Rectal smooth muscle tissue (tissue), 1 donor: ENCODE results near the gene LRCOL1.

ENCODE experiments used
- H3K27ac ChIP-seq: one replicate; pipeline ENCODE4 v1.7.0; 2013; ENCODE audit warnings: low read depth, low read length, inconsistent platforms
- H3K27me3 ChIP-seq: one replicate; pipeline ENCODE4 v1.7.0; 2013; ENCODE audit warnings: low read length; ENCODE audit not compliant: control insufficient read depth, insufficient read depth
- H3K36me3 ChIP-seq: one replicate; pipeline ENCODE4 v1.7.0; 2013; ENCODE audit warnings: low read length; ENCODE audit not compliant: control insufficient read depth, insufficient read depth
- H3K4me1 ChIP-seq: one replicate; pipeline ENCODE4 v1.7.0; 2013; ENCODE audit warnings: low read length; ENCODE audit not compliant: control insufficient read depth, insufficient read depth
- H3K4me3 ChIP-seq: one replicate; pipeline ENCODE4 v1.7.0; 2013; ENCODE audit warnings: low read length
- H3K9ac ChIP-seq: one replicate; pipeline ENCODE4 v1.7.0; 2013; ENCODE audit warnings: low read length

The LRCOL1 gene

DNA sequence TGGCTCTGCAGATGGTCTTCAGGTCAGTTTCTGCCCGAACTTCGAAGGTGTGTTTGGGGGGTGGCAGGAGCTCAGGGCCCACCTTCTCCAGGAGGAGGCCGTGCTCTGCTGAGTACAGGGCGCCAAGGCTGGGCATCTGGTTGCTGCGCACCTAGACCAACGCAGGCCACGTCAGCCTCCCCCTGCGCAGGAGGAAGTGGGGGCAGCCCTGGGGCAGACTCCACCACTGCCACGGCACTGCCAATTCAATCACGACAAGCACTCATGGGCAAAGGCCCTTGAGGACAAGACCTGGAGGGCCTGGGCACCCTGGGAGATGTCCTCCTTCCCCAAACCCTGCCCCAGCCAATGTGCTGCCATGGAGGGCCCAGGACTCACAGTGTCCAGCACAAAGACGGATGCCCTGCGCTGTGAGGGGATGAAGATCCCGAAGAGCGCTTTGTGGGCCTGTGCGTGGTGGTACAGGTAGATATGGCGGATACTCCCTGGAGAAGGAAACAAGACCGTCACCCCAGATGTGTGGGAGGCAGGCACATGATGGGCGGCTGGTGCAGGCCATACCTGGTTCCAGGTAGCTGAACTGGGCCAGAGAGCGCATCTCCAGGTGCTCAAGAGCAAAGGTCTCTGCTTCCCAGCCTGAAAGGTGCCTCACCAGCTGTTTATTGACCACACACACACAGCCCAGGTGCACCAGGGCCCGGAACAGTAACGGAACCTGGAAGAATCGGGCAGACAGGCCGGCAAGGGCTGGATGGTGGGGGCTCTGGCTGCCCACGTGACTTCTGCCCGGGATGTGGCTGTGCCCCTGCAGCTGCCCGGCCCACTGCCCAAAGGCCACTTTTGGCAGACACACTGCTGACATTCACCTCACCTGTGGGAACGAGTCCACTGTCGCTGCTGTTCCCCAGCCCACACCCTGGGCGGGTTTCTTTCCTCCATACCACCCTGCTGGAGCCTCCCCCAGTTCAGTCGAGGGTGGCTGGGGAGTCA is 32.8 kb upstream of the LRCOL1 start:
- Histone ChIP-seq H3K27ac (no peak overlapping the region), H3K36me3 (peaks cover 15% of the 10 kb centered on the region), H3K4me1 (no peaks in the 10 kb centered on the region)

DNA sequence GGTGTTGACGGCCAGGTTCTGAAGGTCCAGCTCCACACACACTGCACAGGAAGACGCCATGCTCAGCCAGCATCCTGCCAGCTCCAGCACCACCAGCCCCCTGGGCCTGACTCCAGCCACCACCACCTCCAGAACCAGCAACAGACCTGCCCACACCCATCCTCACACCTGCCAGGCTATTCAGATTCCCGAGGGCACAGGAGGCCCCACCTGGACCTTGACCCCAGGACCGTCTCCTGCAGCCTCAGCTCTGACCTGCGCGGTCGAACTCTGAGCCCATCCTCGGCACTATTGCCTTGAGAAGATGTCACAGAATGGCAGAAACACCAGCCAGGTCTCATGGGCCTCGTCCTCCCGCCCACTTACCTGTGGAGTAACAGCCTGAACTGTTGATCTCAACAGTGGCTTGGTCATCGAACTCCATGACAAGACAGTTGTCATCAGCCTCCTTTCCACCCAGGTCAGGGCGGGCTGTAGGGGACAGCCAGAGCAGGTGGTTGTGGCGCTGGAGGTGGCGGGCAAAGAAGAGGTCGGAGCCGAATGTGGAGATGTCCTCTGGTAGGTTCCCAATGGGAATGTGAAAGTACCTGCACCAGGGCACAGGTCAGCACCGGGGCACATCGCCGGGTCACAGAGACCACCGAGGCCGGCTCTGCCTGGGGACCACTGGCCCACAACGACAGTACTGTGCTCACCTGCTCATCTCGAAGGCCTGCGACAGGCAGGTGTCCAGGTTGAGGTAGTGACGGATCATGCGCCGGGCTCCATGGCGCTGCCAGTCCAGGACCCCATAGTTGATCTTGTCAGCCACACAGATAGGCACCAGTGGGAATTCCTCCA is 31.6 kb upstream of the LRCOL1 start:
- H3K9ac ChIP-seq = no peak overlapping the region
- H3K36me3 ChIP-seq = peaks cover 20% of the 10 kb centered on the region
- no peak overlapping the region for H3K4me3 ChIP-seq
- H3K27me3 ChIP-seq = no peaks in the 10 kb centered on the region
- H3K27ac ChIP-seq = no peak overlapping the region
- H3K4me1 ChIP-seq = no peaks in the 10 kb centered on the region

More for the DNA sequence above, 32.8 kb upstream of the LRCOL1 start:
- Histone ChIP-seq H3K27me3 (no peaks in the 10 kb centered on the region), H3K9ac (no peak overlapping the region), H3K4me3 (no peak overlapping the region)

DNA sequence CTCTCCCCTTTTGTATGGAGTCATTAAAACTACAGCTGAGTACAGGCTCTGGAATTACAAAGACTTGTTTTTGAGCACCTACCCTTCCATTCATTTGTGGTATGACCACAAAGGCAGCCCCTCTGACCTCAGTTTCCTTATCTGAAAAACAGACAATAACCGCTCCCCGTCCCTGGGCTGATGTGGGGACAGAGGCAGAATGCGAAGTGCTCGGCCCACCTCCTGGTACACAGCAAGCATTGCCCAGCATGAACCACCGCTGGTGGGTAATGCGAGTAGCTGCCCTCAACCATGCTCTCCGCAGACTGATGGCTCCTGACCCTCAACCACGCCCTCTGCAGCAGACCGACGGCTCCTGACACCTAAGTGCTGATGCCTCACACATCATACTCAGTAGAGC is 30.6 kb upstream of the LRCOL1 start:
- Histone ChIP-seq H3K9ac (no peak overlapping the region), H3K36me3 (peaks cover 25% of the 10 kb centered on the region), H3K27me3 (no peaks in the 10 kb centered on the region), H3K27ac (no peak overlapping the region), H3K4me3 (no peak overlapping the region), H3K4me1 (no peaks in the 10 kb centered on the region)

DNA sequence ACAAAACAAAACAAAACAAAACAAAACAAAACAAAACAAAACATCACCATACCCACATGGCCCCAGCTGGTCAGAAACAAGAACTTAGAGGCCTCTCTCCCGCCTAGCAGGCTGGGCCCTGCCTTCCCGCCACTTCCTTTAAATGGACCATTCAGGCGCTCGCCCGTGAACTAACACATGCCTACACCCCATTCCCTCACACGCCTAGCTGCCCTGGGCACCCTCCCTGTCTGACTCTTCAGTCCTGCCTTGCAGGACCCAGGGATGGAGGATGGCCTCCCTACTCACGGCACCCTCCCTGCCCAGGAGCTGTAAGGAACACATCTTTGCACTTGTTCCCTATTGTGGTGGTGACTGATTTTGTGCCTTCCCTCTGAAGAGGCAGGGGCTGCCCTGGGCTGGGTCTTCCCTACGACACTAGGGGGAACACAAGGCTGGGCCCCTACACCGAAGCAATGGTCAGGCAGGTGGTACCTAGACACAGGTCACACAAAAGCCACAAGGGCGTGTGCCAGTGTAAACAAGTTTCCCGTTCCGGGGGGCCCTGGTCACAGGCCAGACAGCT is 29.7 kb upstream of the LRCOL1 start:
- peaks cover 34% of the 10 kb centered on the region for H3K36me3 ChIP-seq
- no peaks in the 10 kb centered on the region for H3K4me1 ChIP-seq
- no peak overlapping the region for H3K4me3 ChIP-seq
- H3K27me3 ChIP-seq = no peaks in the 10 kb centered on the region
- no peak overlapping the region for H3K9ac ChIP-seq
- no peak overlapping the region for H3K27ac ChIP-seq

DNA sequence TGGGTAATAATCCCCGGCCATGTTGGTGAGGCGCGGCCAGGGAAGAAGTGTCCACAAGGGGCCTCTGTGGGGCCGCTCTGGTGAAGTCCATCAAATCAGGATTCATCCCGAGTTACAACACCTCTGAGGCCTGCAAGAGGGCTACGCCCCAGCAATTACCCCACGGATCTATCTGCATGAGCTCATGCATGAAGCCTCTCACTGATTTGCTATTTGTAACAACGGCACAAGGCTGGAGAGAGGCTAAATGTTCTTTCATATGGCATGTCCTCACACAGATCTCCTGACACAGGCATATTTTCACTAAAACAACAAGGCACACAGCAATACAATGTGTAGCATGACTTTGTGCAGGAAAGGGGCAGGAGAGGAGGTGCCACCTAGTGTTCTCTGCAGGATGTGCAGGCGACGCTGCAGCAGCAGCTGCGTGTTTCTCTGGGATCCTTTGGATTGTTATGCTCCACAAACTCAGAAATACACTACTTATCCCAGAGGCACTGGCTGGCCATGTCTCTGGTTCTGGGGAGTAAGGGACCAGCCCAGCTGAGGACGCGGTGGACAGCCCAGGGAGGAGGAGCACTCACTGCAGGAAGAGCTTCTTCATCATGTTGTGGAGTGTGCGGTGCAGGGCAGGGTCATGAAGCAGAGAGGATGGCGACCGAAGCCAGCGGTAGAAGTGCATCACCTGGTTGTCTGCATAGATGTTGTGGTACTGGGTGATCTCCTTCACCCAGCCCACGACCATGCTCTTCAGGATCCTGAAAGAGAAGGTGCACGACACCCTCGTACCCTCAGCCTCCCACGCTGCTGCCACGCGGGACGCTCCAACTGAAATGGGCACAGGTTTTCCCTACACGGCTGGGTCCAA is 28.4 kb upstream of the LRCOL1 start:
- H3K36me3 ChIP-seq = peaks cover 41% of the 10 kb centered on the region
- no peaks in the 10 kb centered on the region for H3K27me3 ChIP-seq
- no peaks in the 10 kb centered on the region for H3K4me1 ChIP-seq
- H3K27ac ChIP-seq = no peak overlapping the region
- no peak overlapping the region for H3K4me3 ChIP-seq
- no peak overlapping the region for H3K9ac ChIP-seq

DNA sequence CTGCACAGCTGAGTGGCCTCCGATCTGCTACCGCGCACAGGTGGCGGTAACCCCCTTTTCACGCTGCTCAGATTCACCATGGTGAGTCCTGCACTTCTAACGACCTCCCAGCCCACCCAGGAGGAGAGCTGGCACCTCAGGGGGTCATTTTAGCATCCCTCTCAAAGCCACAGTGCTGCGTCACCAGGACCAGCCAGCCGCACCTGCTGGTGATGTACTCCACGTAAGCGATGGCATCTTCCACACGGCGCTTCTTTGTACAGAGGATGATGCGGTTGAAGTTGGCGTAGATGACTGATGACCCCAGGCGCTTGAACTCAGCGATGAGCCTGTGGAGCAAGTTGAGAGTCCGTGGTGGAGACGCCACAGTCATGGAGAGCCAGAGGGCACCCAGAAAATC is 27.4 kb upstream of the LRCOL1 start:
- Histone ChIP-seq H3K36me3 (peaks cover 42% of the 10 kb centered on the region), H3K9ac (no peak overlapping the region), H3K27me3 (no peaks in the 10 kb centered on the region), H3K4me3 (no peak overlapping the region), H3K27ac (no peak overlapping the region), H3K4me1 (no peaks in the 10 kb centered on the region)

DNA sequence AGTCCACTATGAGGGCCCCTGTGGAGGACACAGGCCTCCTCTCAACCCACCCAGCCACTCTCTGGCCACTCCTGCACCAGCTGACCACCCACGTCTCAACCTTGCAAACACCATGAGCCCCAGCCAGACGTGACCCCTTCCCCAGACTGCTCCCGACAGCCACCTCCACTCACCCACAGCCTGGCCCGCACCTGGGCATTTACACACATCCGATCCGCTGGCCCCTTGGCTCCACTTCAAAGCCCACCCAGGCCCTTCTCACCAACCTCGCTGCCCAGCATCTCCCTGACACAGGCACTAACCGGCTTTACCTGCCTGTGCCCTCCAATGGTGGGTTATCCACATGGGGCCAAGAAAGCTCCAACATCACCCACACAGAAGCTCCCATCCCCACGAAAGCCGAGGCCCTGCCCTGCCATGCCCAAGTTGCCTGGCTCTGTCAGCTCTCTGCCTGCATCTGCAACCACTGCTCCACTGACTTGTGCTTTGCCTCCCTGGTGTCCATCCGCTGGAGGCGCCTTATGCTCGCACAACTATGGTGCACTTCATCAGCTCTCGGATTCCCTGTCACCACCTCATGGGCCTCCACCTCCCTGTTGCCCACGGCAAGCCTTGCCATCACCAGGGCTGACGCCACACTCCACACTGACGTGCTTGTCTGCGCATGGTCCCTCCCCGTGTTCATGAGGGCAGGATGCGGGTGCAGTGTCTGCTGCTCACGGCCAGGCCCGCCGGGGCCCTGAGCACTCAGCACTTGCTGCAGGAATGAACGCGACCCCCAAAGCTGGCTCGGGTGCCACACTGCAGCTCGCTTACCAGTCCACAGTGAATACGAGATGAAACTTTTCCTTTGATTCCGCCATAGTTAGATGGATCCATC is 24.9 kb upstream of the LRCOL1 start:
- Histone ChIP-seq H3K27ac (no peak overlapping the region), H3K9ac (no peak overlapping the region), H3K27me3 (no peaks in the 10 kb centered on the region), H3K4me3 (no peak overlapping the region), H3K4me1 (no peaks in the 10 kb centered on the region), H3K36me3 (peaks cover 53% of the 10 kb centered on the region)

DNA sequence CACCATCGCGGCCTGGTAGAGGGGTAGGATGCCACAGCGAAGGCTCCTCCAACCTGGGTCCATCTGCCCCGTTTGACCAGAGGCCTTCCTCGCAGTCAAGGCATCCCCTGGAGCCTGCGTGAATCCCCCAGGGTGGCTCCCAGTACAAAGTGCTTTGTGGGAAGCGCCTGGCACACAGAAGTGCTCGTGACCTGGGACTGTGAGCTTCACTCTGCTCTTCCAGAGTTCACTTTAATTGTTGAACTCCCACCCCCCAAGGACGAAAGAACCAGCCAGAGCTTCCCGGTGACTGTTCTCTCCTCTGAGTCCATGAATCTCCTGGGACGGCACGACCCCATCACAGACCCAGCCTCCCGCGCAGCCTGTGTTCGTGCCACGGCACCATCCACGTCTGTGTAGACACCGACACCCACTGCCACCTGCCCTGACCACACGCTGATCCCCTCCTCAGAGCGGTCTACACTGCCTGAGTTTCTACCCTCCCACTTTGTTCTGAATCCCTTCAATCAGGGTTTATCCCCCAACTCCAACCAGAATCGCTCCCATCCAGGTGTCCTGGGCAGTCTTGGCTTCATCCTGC is 24.1 kb upstream of the LRCOL1 start:
- no peaks in the 10 kb centered on the region for H3K27me3 ChIP-seq
- no peak overlapping the region for H3K9ac ChIP-seq
- no peak overlapping the region for H3K4me3 ChIP-seq
- H3K27ac ChIP-seq = no peak overlapping the region
- no peaks in the 10 kb centered on the region for H3K4me1 ChIP-seq
- peaks cover 49% of the 10 kb centered on the region for H3K36me3 ChIP-seq

DNA sequence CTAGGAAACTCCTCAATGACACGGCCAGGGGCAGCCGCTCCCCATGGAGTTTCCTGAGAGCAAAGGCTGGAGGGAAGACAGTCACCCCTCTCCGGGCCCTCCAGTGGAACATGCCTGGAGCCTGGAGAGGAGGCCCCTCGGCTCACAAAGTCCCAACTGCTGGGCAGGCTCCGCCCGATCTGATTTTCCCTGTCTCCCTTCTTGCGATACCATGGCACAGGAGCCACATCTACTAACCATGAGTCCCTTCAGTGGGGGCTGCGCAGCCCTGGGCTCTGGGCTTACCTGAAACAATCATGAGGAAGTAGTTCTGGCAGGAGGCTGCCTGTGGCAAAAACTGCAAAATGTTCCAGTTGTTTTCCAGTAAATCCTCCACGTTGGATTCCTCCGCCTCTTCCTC is 23.5 kb upstream of the LRCOL1 start:
- H3K36me3 ChIP-seq = peaks cover 46% of the 10 kb centered on the region
- no peaks in the 10 kb centered on the region for H3K27me3 ChIP-seq
- no peak overlapping the region for H3K4me3 ChIP-seq
- H3K27ac ChIP-seq = no peak overlapping the region
- H3K4me1 ChIP-seq = no peaks in the 10 kb centered on the region
- no peak overlapping the region for H3K9ac ChIP-seq

DNA sequence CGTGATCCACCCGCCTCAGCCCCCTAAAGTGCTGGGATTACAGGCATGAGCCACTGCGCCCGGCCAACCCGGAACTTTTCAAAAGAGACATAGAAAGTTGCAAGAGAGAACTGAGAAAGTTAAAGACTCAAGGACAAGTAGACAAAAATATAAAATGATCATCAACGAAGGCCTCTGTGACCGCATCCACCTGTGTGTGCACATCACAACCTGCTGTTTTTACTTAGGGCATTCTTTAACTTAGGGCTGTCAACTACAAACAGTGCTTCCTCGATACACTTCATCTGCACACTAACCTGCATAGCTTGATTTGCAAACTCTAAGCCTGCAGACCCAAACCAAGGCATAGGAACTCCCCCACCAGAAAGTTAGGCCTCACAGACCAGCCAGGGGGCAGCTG is 23.0 kb upstream of the LRCOL1 start:
- no peaks in the 10 kb centered on the region for H3K4me1 ChIP-seq
- H3K27me3 ChIP-seq = no peaks in the 10 kb centered on the region
- no peak overlapping the region for H3K27ac ChIP-seq
- no peak overlapping the region for H3K9ac ChIP-seq
- H3K4me3 ChIP-seq = no peak overlapping the region
- peaks cover 44% of the 10 kb centered on the region for H3K36me3 ChIP-seq
